T47D (cell line): ENCODE results near the gene CMSS1.

ENCODE experiments used
- DNase-seq, 2 experiments: peaks; one replicate each; pipeline versions ENCODE4 v3.0.0 to v3.0.0-alpha.2; 2011 to 2012; ENCODE audit warnings: low read depth in 1 of 2, low spot score in 1 of 2
- JUND ChIP-seq: IDR thresholded peaks from 2 replicates; pipeline ENCODE4 v1.6.1; 2012; ENCODE audit warnings: low read depth
- in situ Hi-C: cut with HindIII; loops from 2 replicates; pipeline ENCODE4 v1.10.0; 2016; ENCODE audit warnings: low sequenced_read_pairs, low pct_unique_long_range_greater_than_20kb

CMSS1 gene

GRCh38 chr3:100060685-100061484, 243.2 kb downstream of the CMSS1 start:
- no peak for DNase-seq
- no peak for TF ChIP-seq JUND
- in situ Hi-C loops, result no loop called here

- no peak for DNase-seq
- no peak for TF ChIP-seq JUND
- in situ Hi-C loops, result no loop called here
Observed at GRCh38 chr3:100062665-100063064, 245.0 kb downstream of the CMSS1 start.

DNA sequence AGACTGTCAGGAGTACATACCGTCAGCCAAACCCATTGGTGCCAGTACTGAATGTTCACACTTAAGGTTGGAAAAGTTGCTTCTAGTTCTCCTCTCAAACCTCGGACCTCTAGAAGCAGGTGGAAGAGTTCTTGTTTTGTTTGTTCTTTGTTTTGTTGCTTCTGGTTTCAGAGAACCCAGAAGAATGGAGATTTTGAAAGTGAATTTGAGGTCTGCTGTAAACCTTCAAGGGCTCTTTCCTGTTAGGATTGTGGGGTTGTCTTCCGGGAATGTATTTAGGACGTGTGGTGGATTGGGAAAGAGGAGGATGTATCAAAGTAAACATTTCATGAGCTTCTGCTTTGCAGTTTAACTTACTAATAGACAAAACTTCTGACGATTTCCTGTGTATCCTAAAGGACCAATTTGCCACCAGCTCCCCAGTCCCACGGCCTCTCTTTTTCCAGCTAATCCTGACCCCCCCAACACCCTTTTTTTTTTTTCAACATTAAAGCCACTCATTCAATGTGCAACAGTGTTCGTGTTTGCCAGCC, 246.3 kb downstream of the CMSS1 start:
- TF ChIP-seq JUND, result no peak
- no peak for DNase-seq
- in situ Hi-C loops, result no loop called here

DNA sequence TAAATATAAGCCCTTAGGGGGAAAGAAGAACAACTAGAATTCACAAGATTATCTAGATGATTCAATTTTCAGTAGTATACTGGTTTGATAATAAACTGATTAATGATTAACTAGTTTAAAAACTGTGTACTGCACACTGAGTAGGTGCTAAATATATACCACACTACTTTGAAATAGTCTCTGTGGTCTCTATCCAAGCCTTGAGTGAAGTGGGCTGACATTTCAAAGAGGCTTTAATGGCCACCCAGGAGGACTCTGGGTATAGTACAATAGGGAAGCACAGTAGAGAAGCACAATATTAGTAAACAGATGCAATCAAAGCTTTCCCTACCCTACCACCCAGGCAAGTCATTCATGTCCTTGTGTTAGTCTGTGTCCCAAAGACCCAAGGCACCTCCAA, 249.9 kb downstream of the CMSS1 start:
- no peak for TF ChIP-seq JUND
- in situ Hi-C loops, result no loop called here
- DNase-seq, result no peak

DNA sequence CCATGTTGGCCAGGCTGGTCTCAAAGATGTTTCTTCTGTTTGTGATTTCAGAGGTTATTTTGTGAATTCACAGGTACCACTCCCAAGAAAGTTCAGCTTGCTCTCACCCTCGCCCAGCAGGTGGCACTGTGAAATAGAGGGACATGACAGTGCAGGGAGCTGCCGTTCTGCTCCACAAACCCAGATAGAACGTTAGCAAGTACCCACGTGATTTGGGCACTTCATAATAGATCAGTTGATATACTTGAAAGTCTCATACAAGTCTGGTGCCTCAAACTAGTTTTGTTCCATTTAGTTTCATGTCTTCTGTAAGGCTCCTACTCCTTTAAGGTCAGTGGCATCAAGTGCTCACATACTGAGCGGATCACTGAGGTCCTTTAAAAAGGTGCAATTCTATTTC, 251.2 kb downstream of the CMSS1 start:
- in situ Hi-C loops, result no loop called here
- peak; percentile 55 to 82 for DNase-seq
- no peak for TF ChIP-seq JUND

GRCh38 chr3:100069472-100069871, 251.8 kb downstream of the CMSS1 start:
- in situ Hi-C loops, result no loop called here
- DNase-seq, result no peak
- TF ChIP-seq JUND, result no peak

GRCh38 chr3:100072326-100073048, 254.8 kb downstream of the CMSS1 start:
- no peak for TF ChIP-seq JUND
- in situ Hi-C loops, result no loop called here
- no peak for DNase-seq

DNA sequence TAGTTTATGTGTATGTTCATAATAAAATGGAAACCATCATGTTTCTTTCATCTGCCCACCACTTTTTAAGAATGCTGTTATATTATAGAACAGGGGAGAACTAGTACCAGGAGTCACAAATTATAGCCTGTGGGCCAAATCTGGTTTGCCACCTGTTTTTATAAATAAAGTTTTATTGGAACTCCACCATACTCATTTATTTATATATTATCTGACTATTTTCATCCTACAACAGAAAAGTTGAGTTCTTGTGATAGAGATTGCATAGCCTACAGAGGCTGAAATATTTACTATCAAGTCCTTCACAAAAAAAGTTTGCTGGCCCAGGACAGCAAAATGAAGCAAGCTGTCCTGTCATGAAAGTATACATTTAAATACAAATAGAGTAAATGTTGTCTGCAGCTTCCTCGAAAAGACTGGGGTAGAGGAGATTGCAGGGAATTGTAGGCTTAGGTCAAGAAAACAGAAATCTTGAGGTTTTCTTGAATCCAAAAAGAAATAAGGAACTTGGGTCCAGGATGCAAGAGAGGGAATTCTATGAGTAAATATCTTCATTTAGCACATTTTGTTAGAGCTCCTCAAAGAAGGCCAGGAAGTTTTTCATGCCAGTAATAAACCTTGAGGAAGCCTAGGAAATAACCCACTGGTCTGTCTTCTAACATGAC, 255.5 kb downstream of the CMSS1 start:
- no peak for TF ChIP-seq JUND
- no peak for DNase-seq
- in situ Hi-C loops, result no loop called here

- TF ChIP-seq JUND, result no peak
- in situ Hi-C loops, result no loop called here
- DNase-seq, result no peak
Observed at GRCh38 chr3:100073714-100074307, 256.1 kb downstream of the CMSS1 start.

GRCh38 chr3:100075196-100075595, 257.5 kb downstream of the CMSS1 start:
- in situ Hi-C loops, result no loop called here
- no peak for DNase-seq
- no peak for TF ChIP-seq JUND

DNA sequence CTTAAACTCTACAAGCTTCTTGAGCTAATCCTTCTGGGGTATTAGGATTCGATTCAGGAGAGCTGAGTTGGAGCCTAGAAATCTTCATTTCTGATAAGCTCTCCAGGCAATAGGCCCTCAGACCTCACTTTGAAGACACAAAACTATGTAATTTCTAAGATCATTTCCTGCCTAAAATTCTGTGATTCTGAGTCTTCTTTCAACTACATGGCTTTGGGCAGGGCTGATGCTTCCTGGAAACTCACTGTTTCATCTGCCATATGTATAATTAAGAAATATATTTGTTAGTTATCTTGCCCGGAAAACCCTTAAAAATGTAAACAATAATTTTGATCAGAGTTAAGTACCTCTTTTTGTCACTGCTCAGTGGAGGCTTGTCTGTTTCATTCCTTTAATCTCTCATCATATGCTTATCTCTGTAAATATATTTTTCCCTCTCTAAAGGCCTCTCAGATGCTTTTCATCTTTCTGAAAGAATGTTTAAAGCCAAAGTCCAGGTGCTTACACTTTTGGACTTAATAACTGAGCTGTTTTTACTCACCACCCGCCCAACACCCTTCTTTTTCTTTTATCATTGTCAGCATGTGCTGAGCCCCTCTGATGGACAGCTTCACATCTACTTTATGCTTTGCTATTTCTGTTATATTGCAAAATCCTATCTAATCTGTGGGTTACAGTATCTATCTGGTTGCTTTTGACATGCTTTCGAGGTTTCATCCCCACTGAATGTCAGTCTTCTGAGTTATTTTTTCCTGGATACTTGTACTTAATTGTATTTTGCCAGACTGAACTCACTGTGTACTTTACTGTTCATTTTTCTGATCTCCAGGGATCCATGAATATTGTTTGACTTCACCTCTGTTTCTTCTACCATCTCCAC, 258.4 kb downstream of the CMSS1 start:
- DNase-seq, result no peak
- no peak for TF ChIP-seq JUND
- in situ Hi-C loops, result no loop called here
